ENCODE results near the gene NFASC. TPM values are rescaled to one million over a fixed set of nuclear protein-coding genes. Genes with fewer than 3 reads are reported as not detected.

The NFASC gene
- total and polyA plus RNA-seq, 9 of the 15 experiments (the other 6 are each of a cell fraction or from before 2014, with no cell fraction given), result 0.03 to 0.16 (median 0.06) TPM; not detected in 6

DNA sequence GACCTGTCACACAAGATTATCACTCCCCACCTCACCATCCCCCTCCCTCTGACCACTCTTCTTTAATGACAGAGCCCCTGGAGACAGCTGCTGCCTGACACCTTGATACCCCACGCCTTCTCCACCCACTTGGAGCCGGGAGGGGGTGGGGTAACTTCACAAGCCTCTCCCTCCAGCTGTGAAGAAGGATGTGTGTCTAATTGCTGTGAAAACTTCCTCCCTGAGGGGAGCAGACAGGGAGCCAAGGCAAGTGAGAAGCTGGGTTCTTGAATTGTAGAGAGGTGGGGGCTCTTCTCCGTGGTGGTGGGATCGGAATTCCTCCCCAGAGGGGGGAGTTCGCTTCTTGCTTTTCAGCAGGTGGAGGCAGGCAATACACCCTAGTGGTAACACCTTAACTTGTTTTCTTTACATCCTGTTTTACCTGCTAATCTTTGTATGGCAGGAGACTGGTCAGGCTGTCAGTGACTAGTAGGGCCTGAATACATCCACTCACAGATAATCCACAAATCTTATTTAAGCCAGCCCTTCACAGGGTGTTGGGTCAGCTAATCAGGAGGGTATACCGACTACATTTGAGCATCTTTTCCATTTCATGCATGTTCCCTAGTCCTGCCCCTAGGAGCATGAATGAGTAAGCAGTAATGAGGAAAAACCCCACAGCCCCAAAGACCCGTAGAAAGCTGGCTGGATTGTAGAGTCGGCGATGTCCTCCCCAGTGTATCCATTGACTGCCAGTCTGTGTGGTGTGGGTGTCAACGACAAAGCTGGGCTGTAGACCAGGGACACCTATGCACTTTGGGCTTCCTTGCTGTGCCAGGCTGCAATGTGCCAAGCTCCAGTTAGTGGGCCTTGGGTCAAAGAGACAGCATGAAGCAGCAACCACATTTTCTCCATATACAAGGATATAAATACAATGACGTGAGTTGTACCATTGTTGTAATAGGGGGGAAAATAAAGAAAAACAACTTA, 57.3 kb downstream of the NFASC start:
- no TSS peak for BruUV-seq (replicated peaks)
- intact Hi-C loops (cut with micrococcal nuclease) (no loop called here), in situ Hi-C loops (cut with MboI) (no loop called here)
- Histone ChIP-seq H3K4me3 (no peak overlapping the region), H2AFZ (ENCODE audit: low read depth, low read length) (no peak overlapping the region), H3K4me1 (replicated peaks in 1 of 2; ENCODE audit: control insufficient read depth in 2 of 2, insufficient read depth in 2 of 2, low read length in 2 of 2) (peaks cover 0 to 7% of the 10 kb centered on the region in 2 experiments; a peak in 1 of 5 replicates), H3K79me2 (ENCODE audit: control insufficient read depth, insufficient read depth, low read length) (no peaks in the 10 kb centered on the region), H4K20me1 (replicated peaks; ENCODE audit: control insufficient read depth, insufficient read depth, low read length) (no peaks in the 10 kb centered on the region), H3K27ac (ENCODE audit: extremely low read depth, low read depth, low read length) (no peak overlapping the region), H3K4me2 (ENCODE audit: insufficient read depth, low read length) (no peak overlapping the region), H3K9me1 (ENCODE audit: control insufficient read depth, insufficient read depth, low read length) (no peaks in the 10 kb centered on the region), H3K9me3 (replicated peaks; ENCODE audit: control insufficient read depth, insufficient read depth, low read depth, low read length) (no peaks in the 10 kb centered on the region), H3K36me3 (ENCODE audit: control insufficient read depth, insufficient read depth, low read length) (no peaks in the 10 kb centered on the region), H3K27me3 (ENCODE audit: control insufficient read depth in 2 of 2, insufficient read depth in 2 of 2, low read length in 2 of 2) (peaks cover 15 to 50% of the 10 kb centered on the region in 2 experiments; a peak in 4 of 5 replicates), H3K9ac (ENCODE audit: insufficient read depth in 1 of 2, low read depth in 2 of 2, low read length in 2 of 2) (no peak overlapping the region)
- 5% methylated on average over 11 of the region's 11 CpGs for WGBS (ENCODE audit: insufficient coverage, low coverage, missing lambda C conversion rate)
- FAIRE-seq (no peak), ATAC-seq (no peak), DNase-seq (ENCODE audit: extremely low read depth in 1 of 4, low spot score in 3 of 4) (peak in 3 of 4 experiments; percentile 28 to 44 (median 31))
- CTCF ChIA-PET (ENCODE audit: low intra/inter-chr PET ratio), result interaction anchor here (0.5 kb wide), 1 partner anchor 467 kb away, joined by 3 read pairs; no protein-coding TSS in a partner anchor
- POLR2A ChIA-PET, result interaction anchor here (0.7 to 1.0 kb wide), 2 partner anchors 13 to 75 kb away, joined by 3 read pairs; no protein-coding TSS in a partner anchor
- no peak for TF ChIP-seq SMAD1 (IDR thresholded peaks at IDR 0.05; ENCODE audit: low read depth, low read length, partially characterized antibody)
- peak; percentile 26; the same call in 1 of the 2 replicates for TF ChIP-seq NFE2 (IDR thresholded peaks at IDR 0.05; ENCODE audit: low read depth)
- peak; percentile 37; the same call in 1 of the 2 replicates for TF ChIP-seq CBFA2T3 (IDR thresholded peaks at IDR 0.05)
- TF ChIP-seq HMBOX1 (IDR thresholded peaks at IDR 0.05), result peak; percentile 55
- TF ChIP-seq, protein P1, sequence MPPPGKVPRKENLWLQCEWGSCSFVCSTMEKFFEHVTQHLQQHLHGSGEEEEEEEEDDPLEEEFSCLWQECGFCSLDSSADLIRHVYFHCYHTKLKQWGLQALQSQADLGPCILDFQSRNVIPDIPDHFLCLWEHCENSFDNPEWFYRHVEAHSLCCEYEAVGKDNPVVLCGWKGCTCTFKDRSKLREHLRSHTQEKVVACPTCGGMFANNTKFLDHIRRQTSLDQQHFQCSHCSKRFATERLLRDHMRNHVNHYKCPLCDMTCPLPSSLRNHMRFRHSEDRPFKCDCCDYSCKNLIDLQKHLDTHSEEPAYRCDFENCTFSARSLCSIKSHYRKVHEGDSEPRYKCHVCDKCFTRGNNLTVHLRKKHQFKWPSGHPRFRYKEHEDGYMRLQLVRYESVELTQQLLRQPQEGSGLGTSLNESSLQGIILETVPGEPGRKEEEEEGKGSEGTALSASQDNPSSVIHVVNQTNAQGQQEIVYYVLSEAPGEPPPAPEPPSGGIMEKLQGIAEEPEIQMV (tag; conservative IDR thresholded peaks at IDR 0.05; ENCODE audit: low read depth), result no peak

Data from K562 (cell line).